CD4-positive, alpha-beta memory T cell (primary cell): ENCODE measurements around the gene USP11. TPM values are rescaled to one million over a fixed set of nuclear protein-coding genes. Genes with fewer than 3 reads are reported as not detected.

Experiments
- polyA plus RNA-seq, 2 donors: library from polyadenylated mRNA; unstranded; fragments of 300-500 nt; fragmentation: Illumina TruSeq; gene quantifications; one replicate each; pipeline ENCODE4 v1.2.3, GENCODE V29; 2021
- total RNA-seq, 2 experiments: library from RNA; stranded (reverse); gene quantifications; one replicate each; pipeline ENCODE4 v1.2.3, GENCODE V29; 2021

Gene USP11
- total and polyA plus RNA-seq, 4 experiments from 2014 or later = 36.6 to 81.4 (median 61.9) TPM

Other genes with a start within 250 kb of the USP11 start
- gene RGN, start 154.6 kb upstream of the USP11 start, total RNA-seq = not detected
- not detected for gene RGN, start 154.6 kb upstream of the USP11 start, polyA plus RNA-seq
- 10 to 100 TPM; 53.2 to 60.6 TPM for gene NDUFB11, start 88.3 kb upstream of the USP11 start, total RNA-seq
- 100 to 1,000 TPM; 170 to 180 TPM for gene NDUFB11, start 88.3 kb upstream of the USP11 start, polyA plus RNA-seq
- gene RBM10, start 87.8 kb upstream of the USP11 start, total RNA-seq = 10 to 100 TPM; 51.2 to 53.3 TPM
- gene RBM10, start 87.8 kb upstream of the USP11 start, polyA plus RNA-seq = 10 to 100 TPM; 10.7 to 33.0 TPM
- 100 to 1,000 TPM; 129 to 136 TPM for gene UBA1, start 39.2 kb upstream of the USP11 start, total RNA-seq
- gene UBA1, start 39.2 kb upstream of the USP11 start, polyA plus RNA-seq = 100 to 1,000 TPM; 149 to 167 TPM
- gene CDK16, start 14.3 kb upstream of the USP11 start, total RNA-seq = 10 to 100 TPM; 52.9 to 57.4 TPM
- gene CDK16, start 14.3 kb upstream of the USP11 start, polyA plus RNA-seq = 10 to 100 TPM in 1 of 2 donors, 1 to 10 TPM in 1; 1.6 to 24.5 TPM
- under 1 TPM; 0.87 to 1.00 TPM for gene ZNF157, start 137.6 kb downstream of the USP11 start, total RNA-seq
- under 1 TPM; 0.22 to 0.97 TPM for gene ZNF157, start 137.6 kb downstream of the USP11 start, polyA plus RNA-seq